ENCODE results near the gene ZNF564.
"Not testable (repeated sequence)": the region's sequence is repeated elsewhere in the genome, so short reads cannot be mapped to it uniquely, and the experiment has no call there.

ZNF564 gene

GRCh38 chr19:12496480-12496879 lies 54.8 kb downstream of the ZNF564 start:
- no peak for DNase-seq (ENCODE audit: low read depth in 2 of 2)

- DNase-seq (ENCODE audit: low read depth in 2 of 2): peak; percentile 85 to 86
Measured at GRCh38 chr19:12495002-12495802, 56.1 kb downstream of the ZNF564 start.

GRCh38 chr19:12494260-12494860 lies 56.9 kb downstream of the ZNF564 start:
- no peak for DNase-seq (ENCODE audit: low read depth in 2 of 2)

- not testable (repeated sequence) for DNase-seq (ENCODE audit: low read depth in 2 of 2)
Measured at GRCh38 chr19:12486265-12486783, 65.0 kb downstream of the ZNF564 start.

GRCh38 chr19:12485571-12485970 lies 65.7 kb downstream of the ZNF564 start:
- no peak for DNase-seq (ENCODE audit: low read depth in 2 of 2)

GRCh38 chr19:12485052-12485416 lies 66.2 kb downstream of the ZNF564 start:
- DNase-seq (ENCODE audit: low read depth in 2 of 2): no peak

GRCh38 chr19:12484371-12485051 lies 66.8 kb downstream of the ZNF564 start, which contains the start of gene ZNF709:
Gene ZNF709, minus strand, starts transcription at chr19:12484816. Its CDS starts 159 bp downstream, at chr19:12484657.
- peak; percentile 78 to 82 for DNase-seq (ENCODE audit: low read depth in 2 of 2)

GRCh38 chr19:12484011-12484370 lies 67.3 kb downstream of the ZNF564 start:
- no peak for DNase-seq (ENCODE audit: low read depth in 2 of 2)

- DNase-seq (ENCODE audit: low read depth in 2 of 2): no peak
Measured at GRCh38 chr19:12482509-12482886, 68.8 kb downstream of the ZNF564 start.

- DNase-seq (ENCODE audit: low read depth in 2 of 2): no peak
Measured at GRCh38 chr19:12481781-12482508, 69.3 kb downstream of the ZNF564 start.

- no peak for DNase-seq (ENCODE audit: low read depth in 2 of 2)
Measured at GRCh38 chr19:12478234-12478941, 72.9 kb downstream of the ZNF564 start.

All from stimulated activated CD8-positive, alpha-beta memory T cell treated with anti-CD3 and anti-CD28 coated beads, Interleukin-2, amount 100 ng/mL, for 1 hour (primary cell).